OCI-M1 (cell line): ENCODE results near the gene STK24.
A peak's percentile ranks its signal among the peaks of the same experiment; 100 is the strongest.

ENCODE experiments used
- DNase-seq: peaks from one replicate; lab custom pipeline; 2025; lab: John Stamatoyannopoulos, UW

Gene STK24

GRCh38 chr13:98530217-98530616 is 46.7 kb downstream of the STK24 start:
- DNase-seq = no peak

GRCh38 chr13:98529171-98529570 is 47.7 kb downstream of the STK24 start:
- no peak for DNase-seq

- no peak for DNase-seq
Observed at GRCh38 chr13:98528663-98529064, 48.2 kb downstream of the STK24 start.

GRCh38 chr13:98527526-98527925 is 49.4 kb downstream of the STK24 start:
- no peak for DNase-seq

- no peak for DNase-seq
Observed at GRCh38 chr13:98526182-98526512, 50.8 kb downstream of the STK24 start.

- no peak for DNase-seq
Observed at GRCh38 chr13:98525456-98526181, 51.3 kb downstream of the STK24 start.

GRCh38 chr13:98524793-98525192 is 52.1 kb downstream of the STK24 start:
- DNase-seq = no peak

GRCh38 chr13:98524391-98524790 is 52.5 kb downstream of the STK24 start:
- DNase-seq = no peak

GRCh38 chr13:98523455-98524102 is 53.3 kb downstream of the STK24 start:
- no peak for DNase-seq

GRCh38 chr13:98522371-98522770 is 54.5 kb downstream of the STK24 start:
- no peak for DNase-seq

- DNase-seq = no peak
Observed at GRCh38 chr13:98521461-98522247, 55.3 kb downstream of the STK24 start.

- DNase-seq = no peak
Observed at GRCh38 chr13:98520674-98521449, 56.0 kb downstream of the STK24 start.

- DNase-seq = no peak
Observed at GRCh38 chr13:98519976-98520375, 56.9 kb downstream of the STK24 start.

GRCh38 chr13:98517576-98518310 is 59.2 kb downstream of the STK24 start:
- DNase-seq = no peak

- no peak for DNase-seq
Observed at GRCh38 chr13:98515818-98516465, 61.0 kb downstream of the STK24 start.

- DNase-seq = no peak
Observed at GRCh38 chr13:98514288-98514687, 62.6 kb downstream of the STK24 start.

- DNase-seq = no peak
Observed at GRCh38 chr13:98513837-98514236, 63.1 kb downstream of the STK24 start.

GRCh38 chr13:98512774-98513665 is 63.9 kb downstream of the STK24 start:
- DNase-seq = no peak

GRCh38 chr13:98511435-98511834 is 65.5 kb downstream of the STK24 start:
- DNase-seq = no peak

GRCh38 chr13:98510156-98510509 is 66.8 kb downstream of the STK24 start:
- peak; percentile 24 for DNase-seq
